HFFc6 (cell line): ENCODE measurements around the gene SLC2A9. TPM values are rescaled to one million over a fixed set of nuclear protein-coding genes. Genes with fewer than 3 reads are reported as not detected.

ENCODE experiments used
- DNase-seq: peaks from one replicate; pipeline ENCODE4 v3.0.0-alpha.2; 2018
- H3K27ac Mint-ChIP-seq: 2 replicates; pipeline ENCODE4 v1.8.0; 2020; ENCODE audit warnings: mild to moderate bottlenecking, mixed read lengths
- H3K27me3 Mint-ChIP-seq: 2 replicates; pipeline ENCODE4 v1.8.0; 2021; ENCODE audit warnings: mild to moderate bottlenecking, moderate library complexity, mixed read lengths; ENCODE audit not compliant: insufficient read depth
- H3K36me3 Mint-ChIP-seq: 2 replicates; pipeline ENCODE4 v1.8.0; 2021; ENCODE audit warnings: low read depth, mixed read lengths
- H3K4me1 Mint-ChIP-seq: 2 replicates; pipeline ENCODE4 v1.8.0; 2020; ENCODE audit warnings: low read depth, mixed read lengths
- H3K4me3 Mint-ChIP-seq: 2 replicates; pipeline ENCODE4 v1.8.0; 2020; ENCODE audit warnings: mild to moderate bottlenecking, moderate library complexity, mixed read lengths
- H3K9me3 Mint-ChIP-seq: 2 replicates; pipeline ENCODE4 v1.8.0; 2020; ENCODE audit warnings: mild to moderate bottlenecking, mixed read lengths
- CTCF ChIP-seq: fragments of 200-600 bp; sonication (generic); IDR thresholded peaks from 2 replicates; pipeline ENCODE4 v1.5.0; 2021; ENCODE audit warnings: antibody characterized with exemption, mild to moderate bottlenecking
- total RNA-seq, 6 experiments: library from RNA; stranded (reverse); fragmentation: NEBNext Ultra II Directional; extraction: Animal tissue kit (Norgen Biotek cat#: 25700); gene quantifications; 2 replicates in 1 of 6; 3 replicates in 5 of 6; pipeline ENCODE4 v1.2.3, GENCODE V29; 2021

SLC2A9 gene
- total RNA-seq, 6 experiments from 2014 or later, result 1.3 to 2.0 (median 1.6) TPM

- Mint-ChIP-seq H3K36me3 (no peaks in the 10 kb centered on the region), H3K9me3 (peaks cover 13% of the 10 kb centered on the region; the same call in 1 of the 2 replicates), H3K27me3 (peaks cover 4% of the 10 kb centered on the region), H3K4me1 (no peaks in the 10 kb centered on the region; the same call in 1 of the 2 replicates), H3K4me3 (no peak overlapping the region), H3K27ac (no peak overlapping the region)
- no peak for TF ChIP-seq CTCF
- no peak for DNase-seq
Measured at GRCh38 chr4:9944431-9945425, 76.6 kb downstream of the SLC2A9 start.

GRCh38 chr4:9943761-9944160 is 77.5 kb downstream of the SLC2A9 start:
- H3K9me3 Mint-ChIP-seq, result peaks cover 9% of the 10 kb centered on the region; the same call in 1 of the 2 replicates
- DNase-seq, result no peak
- H3K4me1 Mint-ChIP-seq, result no peaks in the 10 kb centered on the region; the same call in 1 of the 2 replicates
- H3K27me3 Mint-ChIP-seq, result peaks cover 4% of the 10 kb centered on the region
- H3K36me3 Mint-ChIP-seq, result no peaks in the 10 kb centered on the region
- H3K27ac Mint-ChIP-seq, result no peak overlapping the region
- H3K4me3 Mint-ChIP-seq, result no peak overlapping the region
- TF ChIP-seq CTCF, result no peak

- H3K4me1 Mint-ChIP-seq, result no peaks in the 10 kb centered on the region; the same call in 1 of the 2 replicates
- peaks cover 4% of the 10 kb centered on the region for H3K27me3 Mint-ChIP-seq
- H3K9me3 Mint-ChIP-seq, result peaks cover 6% of the 10 kb centered on the region; the same call in 1 of the 2 replicates
- no peaks in the 10 kb centered on the region for H3K36me3 Mint-ChIP-seq
- H3K27ac Mint-ChIP-seq, result no peak overlapping the region
- no peak for DNase-seq
- no peak for TF ChIP-seq CTCF
- no peak overlapping the region for H3K4me3 Mint-ChIP-seq
Measured at GRCh38 chr4:9942921-9943600, 78.2 kb downstream of the SLC2A9 start.

GRCh38 chr4:9942139-9942538 is 79.2 kb downstream of the SLC2A9 start:
- no peak for TF ChIP-seq CTCF
- peaks cover 2% of the 10 kb centered on the region; the same call in 1 of the 2 replicates for H3K27me3 Mint-ChIP-seq

GRCh38 chr4:9940041-9940440 is 81.3 kb downstream of the SLC2A9 start:
- TF ChIP-seq CTCF, result no peak
- H3K27me3 Mint-ChIP-seq, result peaks cover 5% of the 10 kb centered on the region; the same call in 1 of the 2 replicates
- no peaks in the 10 kb centered on the region; the same call in 1 of the 2 replicates for H3K4me1 Mint-ChIP-seq
- no peaks in the 10 kb centered on the region for H3K36me3 Mint-ChIP-seq
- H3K4me3 Mint-ChIP-seq, result no peak overlapping the region
- H3K27ac Mint-ChIP-seq, result no peak overlapping the region
- H3K9me3 Mint-ChIP-seq, result peaks cover 6% of the 10 kb centered on the region; the same call in 1 of the 2 replicates
- DNase-seq, result no peak

More at GRCh38 chr4:9942139-9942538, 79.2 kb downstream of the SLC2A9 start:
- no peak overlapping the region for H3K4me3 Mint-ChIP-seq
- H3K4me1 Mint-ChIP-seq, result no peaks in the 10 kb centered on the region; the same call in 1 of the 2 replicates
- H3K36me3 Mint-ChIP-seq, result no peaks in the 10 kb centered on the region
- DNase-seq, result no peak
- no peak overlapping the region for H3K27ac Mint-ChIP-seq
- H3K9me3 Mint-ChIP-seq, result peaks cover 6% of the 10 kb centered on the region; the same call in 1 of the 2 replicates
